Activated CD4-positive, alpha-beta T cell treated with anti-CD3 and anti-CD28 coated beads, Interleukin-2, amount 50 U/mL, for 16 hours (primary cell): ENCODE results near the gene PUSL1.
A peak's percentile ranks its signal among the peaks of the same experiment; 100 is the strongest.

Experiments used
- DNase-seq: peaks from one replicate; pipeline ENCODE4 v3.0.0-alpha.2; 2020

PUSL1 gene

GRCh38 chr1:1325288-1326074 lies 17.1 kb downstream of the PUSL1 start:
- DNase-seq: no peak

DNA sequence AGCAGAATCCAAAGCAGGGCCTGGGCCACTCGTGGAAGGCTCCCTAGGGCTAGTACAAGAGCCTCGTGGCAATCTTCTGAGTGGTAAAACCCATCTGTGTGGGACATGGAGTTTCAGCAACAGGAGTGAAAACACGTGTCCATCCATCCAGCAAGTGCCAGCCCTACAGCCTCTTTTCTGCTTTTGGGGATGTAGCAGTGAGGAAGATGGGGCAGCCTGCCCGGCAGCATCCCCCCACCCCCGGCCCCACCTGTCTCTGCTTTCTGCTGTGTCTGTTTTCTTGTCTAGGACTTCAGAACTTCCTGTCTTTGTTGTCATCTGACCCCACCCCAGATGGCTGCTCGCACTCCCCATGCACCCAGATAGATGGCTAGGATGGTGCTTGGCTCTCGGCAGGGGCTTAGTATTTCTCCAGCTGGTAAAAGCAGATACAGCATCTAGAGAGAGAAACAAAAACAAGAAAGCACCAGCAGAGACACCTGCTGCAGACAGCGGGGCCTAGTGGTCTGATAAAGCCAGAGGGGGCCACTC lies 17.7 kb downstream of the PUSL1 start:
- DNase-seq: no peak

DNA sequence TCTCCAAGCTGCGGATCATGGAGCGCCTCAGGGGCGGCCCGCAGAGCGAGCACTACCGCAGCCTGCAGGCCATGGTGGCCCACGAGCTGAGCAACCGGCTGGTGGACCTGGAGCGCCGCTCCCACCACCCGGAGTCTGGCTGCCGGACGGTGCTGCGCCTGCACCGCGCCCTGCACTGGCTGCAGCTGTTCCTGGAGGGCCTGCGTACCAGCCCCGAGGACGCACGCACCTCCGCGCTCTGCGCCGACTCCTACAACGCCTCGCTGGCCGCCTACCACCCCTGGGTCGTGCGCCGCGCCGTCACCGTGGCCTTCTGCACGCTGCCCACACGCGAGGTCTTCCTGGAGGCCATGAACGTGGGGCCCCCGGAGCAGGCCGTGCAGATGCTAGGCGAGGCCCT lies 18.9 kb downstream of the PUSL1 start:
- DNase-seq: no peak

GRCh38 chr1:1328254-1328653 lies 19.9 kb downstream of the PUSL1 start:
- DNase-seq: no peak

DNA sequence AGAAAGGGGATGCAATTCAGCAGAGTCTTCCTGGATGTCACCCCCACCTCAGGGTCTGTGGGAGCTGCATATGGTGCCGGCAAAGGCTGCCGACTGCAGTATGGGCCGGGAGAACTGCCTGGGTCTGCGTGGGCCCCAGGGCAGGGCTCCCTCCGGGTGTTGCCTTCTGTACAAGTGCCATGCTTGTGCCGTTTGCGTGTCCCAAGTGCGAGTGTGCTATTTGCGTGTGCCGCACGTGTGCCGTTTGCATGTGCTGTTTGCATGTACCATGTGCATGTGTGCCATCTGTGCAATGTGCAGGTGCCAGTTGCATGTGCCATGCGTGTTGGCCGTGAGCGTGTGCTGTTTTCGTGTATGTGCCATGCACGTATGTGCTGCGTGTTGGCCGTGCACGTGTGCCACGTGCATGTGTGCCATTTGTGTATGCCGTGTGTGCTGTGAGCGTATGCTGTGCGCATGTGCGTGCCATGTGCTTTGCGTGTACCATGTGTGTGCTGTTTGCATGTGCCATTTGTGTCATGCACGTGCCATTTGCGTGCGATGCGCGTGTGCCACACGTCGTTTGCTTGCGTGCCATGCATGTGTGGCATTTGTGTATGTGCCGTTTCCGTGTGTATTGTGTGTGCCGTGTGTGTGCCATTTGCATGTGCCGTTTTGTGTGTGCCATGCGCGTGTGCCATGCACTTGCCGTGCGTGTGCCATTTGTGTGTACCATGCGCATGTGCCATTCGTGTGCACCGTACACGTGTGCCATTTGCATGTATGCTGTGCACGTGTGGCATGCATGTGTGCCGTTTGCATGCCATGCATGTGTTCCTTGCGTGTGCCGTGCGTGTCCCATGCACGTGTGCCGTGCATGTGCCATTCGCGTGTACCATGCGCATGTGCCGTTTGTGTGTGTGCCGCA lies 21.2 kb downstream of the PUSL1 start:
- no peak for DNase-seq

GRCh38 chr1:1330366-1331067 lies 22.1 kb downstream of the PUSL1 start:
- no peak for DNase-seq

GRCh38 chr1:1331068-1331965 lies 22.9 kb downstream of the PUSL1 start, which contains the start of gene TAS1R3:
TSS of gene TAS1R3 (plus strand) at chr1:1331280. CDS start at chr1:1331346, 66 bp downstream.
- no peak for DNase-seq

- no peak for DNase-seq
These were observed 23.8 kb downstream of the PUSL1 start for GRCh38 chr1:1332031-1332755.

DNA sequence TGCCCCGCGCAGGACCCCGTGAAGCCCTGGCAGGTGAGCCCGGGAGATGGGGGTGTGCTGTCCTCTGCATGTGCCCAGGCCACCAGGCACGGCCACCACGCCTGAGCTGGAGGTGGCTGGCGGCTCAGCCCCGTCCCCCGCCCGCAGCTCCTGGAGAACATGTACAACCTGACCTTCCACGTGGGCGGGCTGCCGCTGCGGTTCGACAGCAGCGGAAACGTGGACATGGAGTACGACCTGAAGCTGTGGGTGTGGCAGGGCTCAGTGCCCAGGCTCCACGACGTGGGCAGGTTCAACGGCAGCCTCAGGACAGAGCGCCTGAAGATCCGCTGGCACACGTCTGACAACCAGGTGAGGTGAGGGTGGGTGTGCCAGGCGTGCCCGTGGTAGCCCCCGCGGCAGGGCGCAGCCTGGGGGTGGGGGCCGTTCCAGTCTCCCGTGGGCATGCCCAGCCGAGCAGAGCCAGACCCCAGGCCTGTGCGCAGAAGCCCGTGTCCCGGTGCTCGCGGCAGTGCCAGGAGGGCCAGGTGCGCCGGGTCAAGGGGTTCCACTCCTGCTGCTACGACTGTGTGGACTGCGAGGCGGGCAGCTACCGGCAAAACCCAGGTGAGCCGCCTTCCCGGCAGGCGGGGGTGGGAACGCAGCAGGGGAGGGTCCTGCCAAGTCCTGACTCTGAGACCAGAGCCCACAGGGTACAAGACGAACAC lies 24.5 kb downstream of the PUSL1 start:
- DNase-seq: no peak

DNA sequence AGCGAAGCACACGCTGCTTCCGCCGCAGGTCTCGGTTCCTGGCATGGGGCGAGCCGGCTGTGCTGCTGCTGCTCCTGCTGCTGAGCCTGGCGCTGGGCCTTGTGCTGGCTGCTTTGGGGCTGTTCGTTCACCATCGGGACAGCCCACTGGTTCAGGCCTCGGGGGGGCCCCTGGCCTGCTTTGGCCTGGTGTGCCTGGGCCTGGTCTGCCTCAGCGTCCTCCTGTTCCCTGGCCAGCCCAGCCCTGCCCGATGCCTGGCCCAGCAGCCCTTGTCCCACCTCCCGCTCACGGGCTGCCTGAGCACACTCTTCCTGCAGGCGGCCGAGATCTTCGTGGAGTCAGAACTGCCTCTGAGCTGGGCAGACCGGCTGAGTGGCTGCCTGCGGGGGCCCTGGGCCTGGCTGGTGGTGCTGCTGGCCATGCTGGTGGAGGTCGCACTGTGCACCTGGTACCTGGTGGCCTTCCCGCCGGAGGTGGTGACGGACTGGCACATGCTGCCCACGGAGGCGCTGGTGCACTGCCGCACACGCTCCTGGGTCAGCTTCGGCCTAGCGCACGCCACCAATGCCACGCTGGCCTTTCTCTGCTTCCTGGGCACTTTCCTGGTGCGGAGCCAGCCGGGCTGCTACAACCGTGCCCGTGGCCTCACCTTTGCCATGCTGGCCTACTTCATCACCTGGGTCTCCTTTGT lies 25.3 kb downstream of the PUSL1 start:
- DNase-seq: no peak

DNA sequence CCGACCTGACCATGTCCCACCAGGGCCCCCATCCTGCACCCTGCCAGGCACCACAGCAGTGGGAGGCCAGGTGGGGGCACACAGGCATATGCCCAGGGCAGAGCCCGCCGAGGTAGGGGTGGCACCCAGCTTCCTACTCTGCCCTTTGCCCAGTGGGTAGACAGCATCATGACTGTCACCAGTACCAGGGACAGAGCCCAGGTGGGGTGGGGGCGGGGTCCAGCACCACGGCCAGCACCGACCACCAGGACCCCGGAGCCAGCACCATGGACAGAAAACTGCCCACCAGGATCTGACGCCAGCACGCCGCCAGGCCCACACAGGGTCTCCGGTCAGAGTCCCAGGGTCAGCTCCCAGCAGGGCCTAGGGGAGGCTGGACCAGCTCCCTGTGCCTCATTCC lies 26.4 kb downstream of the PUSL1 start:
- DNase-seq: no peak

- DNase-seq: no peak
These were observed 26.9 kb downstream of the PUSL1 start for GRCh38 chr1:1335283-1335682.

GRCh38 chr1:1335792-1336248 lies 27.4 kb downstream of the PUSL1 start:
- no peak for DNase-seq

DNA sequence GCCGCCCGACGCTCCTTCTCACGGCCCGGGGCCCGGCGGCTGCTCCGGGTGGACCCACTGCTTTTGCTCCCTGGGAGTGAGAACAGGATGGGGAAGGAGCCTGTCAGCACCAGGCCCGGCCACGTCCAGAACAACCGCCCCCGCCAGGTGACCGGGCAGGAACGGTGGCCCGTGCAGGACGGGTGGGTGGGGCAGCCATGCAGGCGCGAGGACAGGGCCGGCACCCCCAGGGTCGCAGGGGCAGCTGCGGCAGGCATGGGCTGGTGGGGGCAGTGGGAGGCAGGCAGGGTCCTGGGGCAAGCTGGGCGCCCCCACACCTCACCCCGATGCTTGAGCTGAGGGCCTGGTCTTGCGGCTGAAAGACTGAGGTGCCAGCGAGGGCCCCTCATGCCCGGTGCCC lies 28.0 kb downstream of the PUSL1 start:
- DNase-seq: no peak

DNA sequence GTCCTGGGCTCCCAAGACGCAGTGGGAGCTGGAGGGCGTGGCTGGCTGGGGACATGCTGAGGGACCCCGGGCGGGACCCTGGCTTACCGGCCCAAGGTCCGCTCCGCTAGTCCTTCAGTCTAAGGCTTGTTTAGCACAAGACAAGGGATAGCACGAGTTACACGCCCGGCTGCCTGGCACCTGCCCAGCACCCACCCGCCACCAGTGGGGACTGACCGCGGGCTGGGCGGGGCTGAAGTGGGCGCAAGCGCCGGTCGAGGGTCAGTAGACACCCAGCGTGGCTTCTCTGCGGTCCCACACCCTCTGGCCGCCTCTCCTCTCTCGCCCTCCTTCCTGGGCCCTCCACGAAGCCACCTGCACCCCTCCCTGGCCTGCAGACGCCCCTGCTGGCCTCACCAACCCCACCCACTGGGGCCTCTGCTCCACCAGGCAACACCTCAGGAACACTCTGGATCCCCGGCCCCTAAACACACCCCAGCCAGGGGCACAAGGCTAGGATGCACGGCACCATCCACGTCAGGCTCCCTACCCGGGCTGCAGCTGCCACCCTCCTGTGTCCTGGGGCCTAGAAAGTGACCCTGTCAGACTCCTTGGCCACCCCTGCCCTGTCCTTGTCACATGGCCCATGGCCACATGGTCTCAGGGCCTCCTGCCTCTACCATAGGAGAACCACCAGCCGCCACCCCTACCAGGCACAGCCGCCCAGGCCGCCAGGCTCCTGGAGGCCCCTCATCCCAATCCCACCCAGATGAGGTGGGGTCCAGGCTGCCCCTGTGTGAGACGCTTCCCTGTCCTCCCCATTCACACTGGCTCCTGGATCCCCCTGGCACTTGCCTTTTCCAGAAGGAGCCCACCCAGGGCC lies 28.8 kb downstream of the PUSL1 start:
- DNase-seq: no peak

DNA sequence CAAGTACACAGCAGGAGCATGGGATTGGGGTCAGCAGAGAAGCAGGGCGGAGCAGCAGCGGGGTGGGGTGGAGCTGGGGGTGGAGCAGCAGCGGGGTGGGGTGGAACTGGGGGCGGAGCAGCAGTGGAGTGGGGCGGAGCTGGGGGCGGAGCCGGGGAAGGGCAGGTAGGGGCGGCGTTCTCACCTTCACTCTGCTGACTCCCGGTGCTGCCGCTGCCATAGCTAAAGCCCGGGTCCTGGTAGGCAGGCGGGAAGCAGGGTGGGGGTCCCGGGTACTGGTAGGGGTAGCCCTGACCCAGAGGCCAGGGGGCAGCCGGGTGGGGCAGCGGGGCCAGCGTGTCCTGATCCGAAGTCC lies 29.4 kb downstream of the PUSL1 start:
- peak; percentile 46 for DNase-seq

DNA sequence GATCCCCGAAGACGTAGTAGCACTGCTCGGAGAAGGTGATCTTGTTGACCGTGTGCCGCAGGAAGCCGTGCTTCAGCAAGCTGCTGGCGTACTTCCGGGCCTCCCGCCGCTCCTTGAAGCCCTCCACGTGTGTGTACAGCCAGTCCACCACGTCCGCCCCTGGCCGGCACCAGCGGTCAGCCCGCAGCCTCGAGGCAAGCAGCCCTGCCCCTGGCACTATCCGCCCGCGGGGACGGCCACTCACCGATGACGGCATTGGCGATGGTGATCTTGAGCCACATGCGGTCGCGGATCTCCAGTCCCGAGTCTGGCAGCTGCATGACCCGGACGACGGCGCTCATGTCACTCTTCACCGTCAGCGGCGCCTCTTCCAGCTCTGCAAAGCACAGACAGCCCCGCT lies 29.9 kb downstream of the PUSL1 start:
- no peak for DNase-seq

GRCh38 chr1:1340185-1340584 lies 31.8 kb downstream of the PUSL1 start:
- DNase-seq: no peak
